ENCODE data around the gene LSAMP.

DNA sequence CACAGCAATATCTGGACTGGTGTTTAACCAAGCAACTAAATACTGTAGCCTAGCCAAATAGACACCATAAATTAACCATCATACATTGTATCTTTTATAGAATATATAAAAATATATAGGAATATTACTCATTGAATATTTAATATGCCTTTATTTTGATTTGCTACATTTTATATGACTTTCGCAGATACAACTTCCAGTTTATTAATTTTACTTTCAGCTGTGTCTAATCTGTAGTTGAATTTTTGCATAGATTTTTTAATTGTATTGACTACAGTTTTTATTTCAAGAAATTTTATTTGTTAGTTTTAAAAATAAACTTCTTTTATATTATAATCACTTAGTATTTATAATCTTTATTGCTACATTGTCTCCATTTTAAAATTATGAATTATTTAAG is 299.7 kb downstream of the LSAMP start:
- no peak for TF ChIP-seq POLR2A (IDR thresholded peaks at IDR 0.05; ENCODE audit: insufficient read depth in 1 of 2, low read depth in 2 of 2, low read length in 2 of 2)
- TF ChIP-seq, protein P1, sequence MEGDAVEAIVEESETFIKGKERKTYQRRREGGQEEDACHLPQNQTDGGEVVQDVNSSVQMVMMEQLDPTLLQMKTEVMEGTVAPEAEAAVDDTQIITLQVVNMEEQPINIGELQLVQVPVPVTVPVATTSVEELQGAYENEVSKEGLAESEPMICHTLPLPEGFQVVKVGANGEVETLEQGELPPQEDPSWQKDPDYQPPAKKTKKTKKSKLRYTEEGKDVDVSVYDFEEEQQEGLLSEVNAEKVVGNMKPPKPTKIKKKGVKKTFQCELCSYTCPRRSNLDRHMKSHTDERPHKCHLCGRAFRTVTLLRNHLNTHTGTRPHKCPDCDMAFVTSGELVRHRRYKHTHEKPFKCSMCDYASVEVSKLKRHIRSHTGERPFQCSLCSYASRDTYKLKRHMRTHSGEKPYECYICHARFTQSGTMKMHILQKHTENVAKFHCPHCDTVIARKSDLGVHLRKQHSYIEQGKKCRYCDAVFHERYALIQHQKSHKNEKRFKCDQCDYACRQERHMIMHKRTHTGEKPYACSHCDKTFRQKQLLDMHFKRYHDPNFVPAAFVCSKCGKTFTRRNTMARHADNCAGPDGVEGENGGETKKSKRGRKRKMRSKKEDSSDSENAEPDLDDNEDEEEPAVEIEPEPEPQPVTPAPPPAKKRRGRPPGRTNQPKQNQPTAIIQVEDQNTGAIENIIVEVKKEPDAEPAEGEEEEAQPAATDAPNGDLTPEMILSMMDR (CRISPR knock-in tag; IDR thresholded peaks at IDR 0.05): no peak
- no peak for TF ChIP-seq HCFC1 (IDR thresholded peaks at IDR 0.05; ENCODE audit: low read depth, low read length)
- TF ChIP-seq TBP (CRISPR knock-in tag; IDR thresholded peaks at IDR 0.05): no peak
- TF ChIP-seq SMC3 (IDR thresholded peaks at IDR 0.05; ENCODE audit: low read length): no peak
- TF ChIP-seq ZNF547 (CRISPR knock-in tag; IDR thresholded peaks at IDR 0.05): no peak

Measured in HepG2 (cell line).